ENCODE data around the gene HMX3.

DNA sequence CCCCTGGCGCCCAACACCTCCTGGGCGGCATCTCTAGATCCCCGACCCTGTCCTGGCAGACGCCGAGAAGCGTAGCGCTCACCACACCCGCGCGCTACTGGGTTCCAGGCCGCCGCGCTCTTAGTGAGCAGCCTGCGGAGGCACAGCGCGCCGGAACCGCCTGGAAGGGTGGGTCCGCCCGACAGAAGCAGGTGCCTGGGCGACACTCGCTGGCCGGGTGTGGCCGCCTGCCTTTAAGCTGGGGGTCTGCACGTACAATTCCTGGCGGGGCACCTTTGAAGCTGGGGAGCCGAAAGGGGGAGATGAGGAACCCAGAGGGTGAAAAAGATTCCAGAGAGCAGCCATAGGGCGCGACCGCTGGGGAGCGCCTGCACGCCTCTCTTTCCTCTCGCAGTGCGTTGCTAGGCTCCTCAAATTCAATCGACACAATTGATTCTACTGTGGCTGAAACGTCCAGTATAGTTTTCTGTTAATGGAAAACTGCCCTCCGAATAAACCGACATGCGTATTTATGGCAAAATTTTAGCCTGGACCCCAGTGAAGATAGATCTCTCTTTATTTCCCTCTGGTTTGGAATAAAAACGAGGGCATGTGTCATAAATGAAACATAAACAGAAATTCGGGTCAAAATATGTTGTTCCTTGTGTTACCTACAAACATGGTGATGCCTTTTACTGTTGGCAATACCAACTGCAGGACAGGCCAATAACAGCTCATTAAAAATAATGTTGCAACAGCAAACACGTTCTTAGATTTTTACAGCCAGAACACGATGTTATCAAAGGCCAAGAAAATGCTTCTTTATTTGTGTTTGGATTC is 4.6 kb downstream of the HMX3 start:
- TF ChIP-seq EZH2 (IDR thresholded peaks at IDR 0.05): peak; percentile 12
- TF ChIP-seq POLR2AphosphoS5 (IDR thresholded peaks at IDR 0.05; ENCODE audit: borderline replicate concordance, low read depth, low read length): no peak
